HepG2 (cell line): Measurements from ENCODE around the gene PPRC1. TPM values are rescaled to one million over a fixed set of nuclear protein-coding genes. Genes with fewer than 3 reads are reported as not detected.
A peak's percentile ranks its signal among the peaks of the same experiment; 100 is the strongest.

Experiments used
- ATAC-seq: fragments of 200-7000 bp; cut with Tn5 transposase; 3 replicates; pipeline ENCODE4 v1.9.1; 2020; ENCODE audit warnings: mild to moderate bottlenecking, moderate library complexity
- BruUV-seq: library from RNA; stranded (reverse); fragments of 400-500 nt; replicated peaks from 2 replicates; lab custom pipeline; 2021; lab: Mats Ljungman, UMichigan
- CTCF ChIA-PET: fragments of 300-600 bp; formaldehyde crosslinking; extraction: SDS; loops from one replicate; lab custom pipeline; 2021; ENCODE audit warnings: low total read pairs, inconsistent platforms, low intra/inter-chr PET ratio; lab: Yijun Ruan, JAX
- POLR2A ChIA-PET: fragments of 350-600 bp; sonication (Branson Sonifier 250); formaldehyde crosslinking; loops from one replicate; lab custom pipeline; 2020; ENCODE audit warnings: antibody characterized with exemption, inconsistent platforms; lab: Yijun Ruan, JAX
- DNase-seq: peaks from one replicate; pipeline ENCODE4 v3.0.0-alpha.2; 2015; ENCODE audit warnings: low spot score
- FAIRE-seq: peaks from 3 replicates; lab custom pipeline; 2011; peaks lifted over from hg19 to GRCh38; lab: Jason Lieb, UNC
- H2AFZ ChIP-seq: one replicate; pipeline ENCODE4 v1.6.1; 2011; ENCODE audit warnings: low read length, inconsistent platforms
- H3K27ac ChIP-seq: fragments of 300-600 bp; 3 replicates; pipeline ENCODE4 v1.8.0; 2011; ENCODE audit warnings: mixed run types, mild to moderate bottlenecking, mixed read lengths, low read length, inconsistent platforms; ENCODE audit not compliant: insufficient read depth; ENCODE audit errors: extremely low read length
- H3K27me3 ChIP-seq, 2 experiments: fragments of 200-600 bp in 1 of 2; 2 replicates in 1 of 2; 3 replicates in 1 of 2; pipeline versions ENCODE4 v1.6.0 to v1.8.0; 2011; ENCODE audit warnings: low read length in 2 of 2, mild to moderate bottlenecking in 2 of 2, moderate library complexity in 2 of 2, inconsistent platforms in 1 of 2; ENCODE audit not compliant: insufficient read depth in 2 of 2, control insufficient read depth in 1 of 2
- H3K36me3 ChIP-seq, 2 experiments: fragments of 200-600 bp in 1 of 2; replicated peaks in 1 of 2; 2 replicates in 1 of 2; 3 replicates in 1 of 2; pipeline versions ENCODE4 v1.5.1 to v1.8.0; 2011; ENCODE audit warnings: low read length in 2 of 2, inconsistent platforms in 1 of 2; ENCODE audit not compliant: insufficient read depth in 2 of 2, control insufficient read depth in 1 of 2
- H3K4me1 ChIP-seq: 2 replicates; pipeline ENCODE4 v1.5.1; 2012; ENCODE audit warnings: low read length, inconsistent platforms; ENCODE audit not compliant: insufficient read depth
- H3K4me2 ChIP-seq: 2 replicates; pipeline ENCODE4 v1.6.0; 2011; ENCODE audit warnings: low read depth, low read length, inconsistent platforms
- H3K4me3 ChIP-seq, 3 experiments: fragments of 200-600 bp in 1 of 3; sonication (generic), shearing (Covaris generic) in 1 of 3; replicated peaks in 1 of 3; 2 replicates each; pipeline ENCODE4 v1.5.1; 2011 to 2016; ENCODE audit warnings: low read length in 3 of 3, inconsistent platforms in 2 of 3, low read depth in 2 of 3, mild to moderate bottlenecking in 2 of 3, control low read depth in 1 of 3, mixed read lengths in 1 of 3; ENCODE audit not compliant: insufficient read depth in 1 of 3
- H3K79me2 ChIP-seq: one replicate; pipeline ENCODE4 v1.6.1; 2011; ENCODE audit warnings: low read length, inconsistent platforms; ENCODE audit not compliant: insufficient read depth
- H3K9ac ChIP-seq: 2 replicates; pipeline ENCODE4 v1.6.0; 2011; ENCODE audit warnings: mild to moderate bottlenecking, low read depth, low read length, inconsistent platforms; ENCODE audit not compliant: insufficient read depth
- H3K9me3 ChIP-seq: 2 replicates; pipeline ENCODE4 v1.5.1; 2012; ENCODE audit warnings: mild to moderate bottlenecking, low read length
- H4K20me1 ChIP-seq: 2 replicates; pipeline ENCODE4 v1.6.0; 2011; ENCODE audit warnings: inconsistent platforms, mild to moderate bottlenecking, low read length, moderate library complexity; ENCODE audit not compliant: insufficient read depth
- NR2F1 ChIP-seq, 2 experiments: fragments of 450-650 bp in 1 of 2; formaldehyde crosslinking in 1 of 2; IDR thresholded peaks; 2 replicates each; pipeline versions ENCODE4 v1.5.0 to v1.6.1; 2016 to 2020; ENCODE audit warnings: mild to moderate bottlenecking in 1 of 2, missing compliant biosample characterization in 1 of 2, missing genetic modification reagents in 1 of 2, moderate library complexity in 1 of 2
- RAD51 ChIP-seq: fragments of 450-650 bp; IDR thresholded peaks from 2 replicates; pipeline ENCODE4 v1.6.1; 2016; ENCODE audit warnings: borderline replicate concordance
- ZNF589 ChIP-seq: sonication (generic); formaldehyde crosslinking; conservative IDR thresholded peaks from 2 replicates; pipeline ENCODE4 v1.8.0; 2022; ENCODE audit warnings: mild to moderate bottlenecking, moderate library complexity, missing genetic modification reagents
- ZNF770 ChIP-seq: sonication (generic); formaldehyde crosslinking; IDR thresholded peaks from 2 replicates; pipeline ENCODE4 v1.5.0; 2020; ENCODE audit warnings: mild to moderate bottlenecking, missing genetic modification reagents
- WGBS: methylation state at CpG from one replicate; pipeline ENCODE4 v1.1.6; 2017; ENCODE audit warnings: low lambda C conversion rate; 5-methylcytosine and 5-hydroxymethylcytosine counted together
- in situ Hi-C: cut with HindIII; loops from 2 replicates; pipeline ENCODE4 v1.10.0; 2017; ENCODE audit warnings: low pct_unique_long_range_greater_than_20kb; ENCODE audit not compliant: extremely low pct_ligation_motif_present
- intact Hi-C: fragments of 100-400 bp; cut with micrococcal nuclease; formaldehyde crosslinking; loops from one replicate; pipeline ENCODE4 v1.10.0; 2022; ENCODE audit not compliant: unreplicated experiment
- polyA plus RNA-seq, 8 experiments: library from polyadenylated mRNA; depleted of rRNA in 3 of 8; stranded (reverse) in 7 of 8; unstranded in 1 of 8; fragments of >200 nt; fragmentation: Illumina TruSeq in 4 of 8; extraction: Trizol in 4 of 8; gene quantifications; 2 replicates each; pipeline versions ENCODE4 v1.2.1 to v1.2.3, GENCODE V29; 2011 to 2016; ENCODE audit warnings: low read depth in 4 of 8, missing spikeins in 1 of 8, mixed read lengths in 1 of 8; ENCODE audit not compliant: insufficient read depth in 1 of 8
- total RNA-seq, 5 experiments: library from RNA; depleted of rRNA; stranded (reverse); fragments of >200 nt; fragmentation: Illumina TruSeq; extraction: Trizol; gene quantifications; 2 replicates each; pipeline ENCODE4 v1.2.3, GENCODE V29; 2016; ENCODE audit warnings: low read depth in 1 of 5
- TF ChIP-seq, protein P1 (sequence below): IDR thresholded peaks from 2 replicates; pipeline ENCODE4 v1.6.1; 2016; ENCODE audit warnings: low read depth, missing genetic modification reagents, missing compliant biosample characterization

The PPRC1 gene
- total and polyA plus RNA-seq, 2 of the 13 experiments (the other 11 are each of a cell fraction or from before 2014, with no cell fraction given) = 18.7 to 24.2 TPM

- Histone ChIP-seq H3K4me2 (no peak overlapping the region), H3K4me3 (no peak overlapping the region), H3K9ac (no peak overlapping the region), H3K9me3 (no peaks in the 10 kb centered on the region), H4K20me1 (peaks cover 2% of the 10 kb centered on the region), H2AFZ (no peak overlapping the region), H3K27me3 (no peaks in the 10 kb centered on the region; a peak in 1 of 5 replicates), H3K4me1 (peaks cover 16% of the 10 kb centered on the region), H3K36me3 (peaks cover 25 to 62% of the 10 kb centered on the region in 2 experiments), H3K79me2 (peaks cover 13% of the 10 kb centered on the region), H3K27ac (no peak overlapping the region)
- no TSS peak for BruUV-seq
- DNase-seq (no peak), FAIRE-seq (no peak), ATAC-seq (no peak)
- no peak for TF ChIP-seq RAD51
- no peak for TF ChIP-seq NR2F1 (CRISPR knock-in tag; IDR thresholded peaks at IDR 0.05)
- TF ChIP-seq ZNF589 (CRISPR knock-in tag) = no peak
- 98% methylated on average over 13 of the region's 13 CpGs for WGBS
- in situ Hi-C loops = no loop called here
- CTCF ChIA-PET = no interaction called here
- intact Hi-C loops = no loop called here
- POLR2A ChIA-PET = no interaction called here
These were observed 15.4 kb downstream of the PPRC1 start for GRCh38 chr10:102148275-102148674.

DNA sequence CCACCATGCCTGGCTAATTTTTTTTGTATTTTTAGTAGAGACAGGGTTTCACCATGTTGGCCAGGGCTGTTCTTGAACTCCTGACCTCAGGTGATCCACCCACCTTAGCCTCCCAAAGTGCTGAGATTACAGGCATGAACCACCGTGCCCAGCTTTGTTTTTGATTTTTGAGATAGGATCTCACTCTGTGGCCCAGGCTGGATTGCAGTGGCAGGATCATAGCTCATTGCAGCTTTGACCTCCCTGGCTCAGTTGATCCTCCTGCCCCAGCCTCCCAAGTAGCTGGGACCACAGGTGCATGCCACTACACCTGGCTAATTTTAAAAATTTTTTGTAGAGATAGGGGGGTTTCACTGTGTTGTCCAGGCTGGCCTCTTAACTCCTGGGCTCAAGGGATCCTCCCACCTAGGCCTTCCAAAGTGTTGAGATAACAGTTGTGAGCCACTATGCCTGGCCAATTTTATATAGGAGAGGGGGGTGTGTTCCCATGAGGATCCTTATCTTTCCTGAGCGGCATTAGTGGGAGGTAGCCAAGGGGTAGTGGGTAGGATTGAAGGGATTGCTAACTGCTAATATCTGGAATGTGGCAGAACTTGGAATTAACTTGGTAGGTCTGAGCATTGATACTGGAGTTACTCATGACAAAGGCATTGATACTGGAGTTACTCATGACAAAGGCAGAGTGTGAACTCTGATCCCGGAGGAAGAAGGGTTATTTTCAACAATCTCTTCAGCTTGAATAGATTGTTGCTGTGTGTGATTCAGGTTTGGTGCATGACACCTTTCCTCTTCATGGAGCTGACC is 18.3 kb downstream of the PPRC1 start:
- BruUV-seq = TSS peak; percentile 86
- TF ChIP-seq ZNF770 = peak; percentile 76
- TF ChIP-seq, protein P1, sequence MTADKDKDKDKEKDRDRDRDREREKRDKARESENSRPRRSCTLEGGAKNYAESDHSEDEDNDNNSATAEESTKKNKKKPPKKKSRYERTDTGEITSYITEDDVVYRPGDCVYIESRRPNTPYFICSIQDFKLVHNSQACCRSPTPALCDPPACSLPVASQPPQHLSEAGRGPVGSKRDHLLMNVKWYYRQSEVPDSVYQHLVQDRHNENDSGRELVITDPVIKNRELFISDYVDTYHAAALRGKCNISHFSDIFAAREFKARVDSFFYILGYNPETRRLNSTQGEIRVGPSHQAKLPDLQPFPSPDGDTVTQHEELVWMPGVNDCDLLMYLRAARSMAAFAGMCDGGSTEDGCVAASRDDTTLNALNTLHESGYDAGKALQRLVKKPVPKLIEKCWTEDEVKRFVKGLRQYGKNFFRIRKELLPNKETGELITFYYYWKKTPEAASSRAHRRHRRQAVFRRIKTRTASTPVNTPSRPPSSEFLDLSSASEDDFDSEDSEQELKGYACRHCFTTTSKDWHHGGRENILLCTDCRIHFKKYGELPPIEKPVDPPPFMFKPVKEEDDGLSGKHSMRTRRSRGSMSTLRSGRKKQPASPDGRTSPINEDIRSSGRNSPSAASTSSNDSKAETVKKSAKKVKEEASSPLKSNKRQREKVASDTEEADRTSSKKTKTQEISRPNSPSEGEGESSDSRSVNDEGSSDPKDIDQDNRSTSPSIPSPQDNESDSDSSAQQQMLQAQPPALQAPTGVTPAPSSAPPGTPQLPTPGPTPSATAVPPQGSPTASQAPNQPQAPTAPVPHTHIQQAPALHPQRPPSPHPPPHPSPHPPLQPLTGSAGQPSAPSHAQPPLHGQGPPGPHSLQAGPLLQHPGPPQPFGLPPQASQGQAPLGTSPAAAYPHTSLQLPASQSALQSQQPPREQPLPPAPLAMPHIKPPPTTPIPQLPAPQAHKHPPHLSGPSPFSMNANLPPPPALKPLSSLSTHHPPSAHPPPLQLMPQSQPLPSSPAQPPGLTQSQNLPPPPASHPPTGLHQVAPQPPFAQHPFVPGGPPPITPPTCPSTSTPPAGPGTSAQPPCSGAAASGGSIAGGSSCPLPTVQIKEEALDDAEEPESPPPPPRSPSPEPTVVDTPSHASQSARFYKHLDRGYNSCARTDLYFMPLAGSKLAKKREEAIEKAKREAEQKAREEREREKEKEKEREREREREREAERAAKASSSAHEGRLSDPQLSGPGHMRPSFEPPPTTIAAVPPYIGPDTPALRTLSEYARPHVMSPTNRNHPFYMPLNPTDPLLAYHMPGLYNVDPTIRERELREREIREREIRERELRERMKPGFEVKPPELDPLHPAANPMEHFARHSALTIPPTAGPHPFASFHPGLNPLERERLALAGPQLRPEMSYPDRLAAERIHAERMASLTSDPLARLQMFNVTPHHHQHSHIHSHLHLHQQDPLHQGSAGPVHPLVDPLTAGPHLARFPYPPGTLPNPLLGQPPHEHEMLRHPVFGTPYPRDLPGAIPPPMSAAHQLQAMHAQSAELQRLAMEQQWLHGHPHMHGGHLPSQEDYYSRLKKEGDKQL (CRISPR knock-in tag) = no peak

More for the DNA sequence above, 18.3 kb downstream of the PPRC1 start:
- Histone ChIP-seq H3K9me3 (no peaks in the 10 kb centered on the region), H3K27me3 (no peaks in the 10 kb centered on the region; a peak in 1 of 5 replicates), H3K79me2 (peaks cover 36% of the 10 kb centered on the region), H2AFZ (no peak overlapping the region), H3K36me3 (peaks cover 23 to 54% of the 10 kb centered on the region in 2 experiments), H3K4me2 (peak overlapping the region; percentile 76), H4K20me1 (peaks cover 11% of the 10 kb centered on the region), H3K4me3 (peak overlapping the region in 2 of 3 experiments; percentile 25 to 97; a peak in 3 of 6 replicates), H3K9ac (peak overlapping the region; percentile 91), H3K4me1 (peaks cover 35% of the 10 kb centered on the region), H3K27ac (peak overlapping the region; percentile 87)
- POLR2A ChIA-PET = interaction anchor here (0.7 to 3.3 kb wide), 15 partner anchors 7 to 528 kb away, joined by 3 to 11 read pairs (median 5); partner anchors contain the start of gene GBF1
- peak; percentile 20 for ATAC-seq
- peak; percentile 65 for DNase-seq
- peak; percentile 60 for FAIRE-seq
- CTCF ChIA-PET = no interaction called here
- WGBS = 59% methylated on average over 3 of the region's 3 CpGs
- intact Hi-C loops = no loop called here
- in situ Hi-C loops = no loop called here
